Inflammatory macrophage treated with lipopolysaccharide for 1 hour (primary cell): ENCODE data around the gene EHBP1.

Source experiments
- DNase-seq, 2 donors: peaks; one replicate each; pipeline ENCODE4 v3.0.0-alpha.2; 2020 to 2022

Gene EHBP1

DNA sequence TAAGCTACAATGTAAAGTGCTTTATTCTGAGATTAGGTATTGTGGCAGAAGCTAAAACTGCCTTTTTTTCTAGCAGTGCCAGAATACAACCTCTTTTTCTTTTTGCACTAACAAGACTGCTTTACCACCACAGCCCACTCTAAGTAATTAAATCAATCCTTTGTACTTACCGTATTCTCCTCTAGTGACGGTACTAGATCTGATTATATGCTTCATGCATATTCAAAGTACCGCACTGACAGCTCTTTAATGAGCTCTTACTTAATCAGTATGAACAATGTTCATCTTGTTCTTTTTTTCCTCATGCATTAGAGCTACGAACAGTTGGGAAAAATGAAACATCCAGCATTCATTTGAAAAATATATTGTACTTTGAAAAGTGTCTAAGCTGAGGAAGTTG, 329.0 kb downstream of the EHBP1 start:
- DNase-seq: no peak

GRCh38 chr2:63035169-63035568, 329.7 kb downstream of the EHBP1 start:
- no peak for DNase-seq

DNA sequence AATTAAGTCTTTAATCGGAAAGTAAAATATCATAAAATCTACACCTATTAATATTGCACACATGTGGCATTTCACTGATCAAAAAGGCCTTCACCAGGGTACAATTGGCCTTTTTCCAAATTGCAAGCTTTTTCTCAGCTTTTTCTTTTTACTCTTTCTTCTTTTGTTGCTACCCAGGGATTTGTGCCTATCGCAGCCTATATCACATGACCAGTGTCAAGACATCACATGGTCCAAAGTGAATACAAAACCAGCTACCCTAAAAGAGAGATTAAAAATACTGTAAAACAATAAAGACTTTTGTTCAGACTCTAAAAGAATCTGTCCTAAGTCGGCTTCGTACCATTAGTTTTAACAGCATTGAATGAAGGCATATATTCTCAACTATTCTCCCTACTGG, 330.1 kb downstream of the EHBP1 start:
- DNase-seq: no peak

DNA sequence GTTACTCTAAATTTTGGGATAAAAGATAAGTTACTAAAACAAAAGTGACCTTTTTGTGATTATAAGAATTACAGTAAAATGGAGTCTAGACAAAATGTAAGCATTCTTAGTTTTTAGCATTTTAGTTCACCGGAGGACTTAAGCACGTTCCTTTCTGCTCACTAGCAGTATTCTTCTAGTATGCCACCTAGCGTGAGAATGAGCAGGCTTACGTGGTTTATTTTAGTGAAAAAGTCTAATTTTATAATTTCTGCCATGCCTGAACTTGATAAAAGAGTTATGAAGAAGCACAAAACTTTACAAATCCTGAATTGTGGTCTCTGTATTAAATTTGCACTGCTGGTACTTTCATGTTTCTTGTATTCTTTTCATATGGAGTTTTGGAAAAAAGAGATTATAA, 332.5 kb downstream of the EHBP1 start:
- DNase-seq: no peak

DNA sequence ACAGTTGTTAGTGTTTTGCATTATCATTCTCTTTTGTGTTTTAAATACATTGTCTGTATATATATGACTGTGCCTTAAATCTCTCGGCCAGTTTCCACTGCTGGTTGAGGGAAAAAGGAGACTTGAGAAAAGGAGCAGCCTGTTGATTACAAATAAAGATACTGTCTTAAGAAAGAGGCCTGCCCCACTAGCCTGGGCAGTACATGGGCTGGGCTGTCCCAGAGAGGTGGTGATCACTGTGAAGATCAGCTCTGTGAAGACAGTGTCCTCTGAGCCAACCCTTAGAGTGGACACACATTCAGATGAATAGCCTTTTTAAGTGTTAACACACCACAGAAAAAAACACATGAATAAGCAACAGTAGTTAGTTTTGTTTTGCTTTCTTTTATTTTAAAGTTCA, 335.1 kb downstream of the EHBP1 start:
- no peak for DNase-seq

DNA sequence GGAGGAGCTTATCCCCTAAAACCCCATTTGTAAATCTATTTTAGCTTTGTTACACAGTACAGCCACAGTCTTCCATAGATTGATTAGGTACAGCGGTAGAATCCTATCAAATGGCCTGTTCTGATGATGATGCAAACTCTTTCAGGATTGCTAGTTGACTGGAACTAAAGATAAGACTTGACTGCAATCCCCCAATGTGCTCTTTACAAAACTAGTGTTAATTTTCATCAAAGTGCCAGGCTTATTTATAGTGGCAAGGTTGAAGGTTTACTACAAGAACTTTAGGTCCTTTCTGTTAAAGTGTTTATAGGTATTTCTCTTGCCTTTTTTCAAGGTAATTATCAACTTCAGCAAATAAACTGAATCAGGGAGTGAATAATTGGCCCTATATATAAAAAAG, 336.1 kb downstream of the EHBP1 start:
- no peak for DNase-seq

- DNase-seq: no peak
Measured at GRCh38 chr2:63044362-63045327, 339.1 kb downstream of the EHBP1 start.

DNA sequence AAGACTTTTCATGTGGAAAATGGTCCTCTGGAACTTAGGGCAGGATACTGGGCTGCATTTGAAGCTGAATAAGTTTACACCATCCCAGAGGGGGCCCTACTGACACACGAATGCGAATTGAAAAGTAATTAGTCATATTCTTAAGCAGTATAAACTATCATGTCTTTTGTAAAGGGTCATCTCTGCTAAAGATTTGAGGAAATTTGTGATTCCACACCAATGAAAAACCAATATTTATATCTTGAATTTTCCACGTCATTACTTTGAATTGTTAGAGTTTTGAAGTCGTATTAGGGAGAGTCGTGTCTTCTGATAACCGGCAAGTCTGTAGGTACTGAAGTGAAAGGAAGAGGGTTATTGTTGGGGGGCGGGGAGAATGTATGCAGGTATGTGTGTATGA, 341.0 kb downstream of the EHBP1 start:
- no peak for DNase-seq

GRCh38 chr2:63046961-63047320, 341.4 kb downstream of the EHBP1 start:
- DNase-seq: no peak

DNA sequence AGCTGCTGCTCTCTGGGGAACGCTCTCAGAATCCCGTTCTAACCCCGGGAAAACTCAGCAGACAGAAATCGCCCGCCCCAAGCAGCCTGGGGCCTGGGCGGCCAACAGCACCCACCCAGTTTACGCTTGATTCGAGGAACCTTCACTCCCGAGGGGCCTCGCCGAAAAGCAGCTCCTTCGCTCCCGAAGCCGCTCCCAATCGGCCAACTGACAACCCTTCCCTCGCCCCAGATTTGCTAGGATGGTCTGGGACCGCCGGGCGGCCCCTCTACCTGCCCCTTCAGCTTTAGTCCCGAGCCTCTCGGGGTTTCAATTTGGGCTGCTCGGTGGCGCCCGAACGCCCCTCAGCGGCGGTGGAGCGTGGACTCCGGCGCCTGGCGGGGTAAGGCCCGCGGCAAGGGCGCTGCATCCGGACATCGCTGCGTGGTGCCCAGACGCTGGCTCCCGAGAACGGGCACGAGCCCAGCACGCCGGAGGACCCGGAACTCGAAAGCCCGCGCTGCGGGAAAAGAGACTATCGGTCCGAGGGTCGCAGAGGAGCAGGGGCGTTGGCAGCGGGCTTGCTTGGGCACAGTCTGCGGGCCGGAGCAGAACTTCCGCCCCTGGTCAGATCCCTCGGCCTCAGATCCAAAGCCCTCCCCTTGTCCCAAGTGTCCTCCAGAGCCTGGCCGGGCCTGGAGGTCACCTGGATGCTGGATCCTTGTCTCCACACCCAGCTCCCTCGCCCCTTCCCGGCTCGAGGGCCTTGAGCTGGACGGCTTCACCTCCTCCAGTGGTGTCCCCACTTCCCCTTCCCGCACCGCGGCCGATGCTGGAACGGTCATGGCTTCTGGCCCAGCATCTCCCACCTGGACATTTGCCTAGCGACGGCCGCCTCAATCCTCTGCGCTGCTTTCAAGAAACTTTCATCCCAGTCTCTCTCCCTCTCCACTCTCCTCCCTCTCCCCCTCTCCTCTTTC, 342.1 kb downstream of the EHBP1 start:
- DNase-seq: no peak

GRCh38 chr2:63048367-63049171, 343.1 kb downstream of the EHBP1 start:
- no peak for DNase-seq

- DNase-seq: no peak
Measured at GRCh38 chr2:63049211-63049969, 343.9 kb downstream of the EHBP1 start.

DNA sequence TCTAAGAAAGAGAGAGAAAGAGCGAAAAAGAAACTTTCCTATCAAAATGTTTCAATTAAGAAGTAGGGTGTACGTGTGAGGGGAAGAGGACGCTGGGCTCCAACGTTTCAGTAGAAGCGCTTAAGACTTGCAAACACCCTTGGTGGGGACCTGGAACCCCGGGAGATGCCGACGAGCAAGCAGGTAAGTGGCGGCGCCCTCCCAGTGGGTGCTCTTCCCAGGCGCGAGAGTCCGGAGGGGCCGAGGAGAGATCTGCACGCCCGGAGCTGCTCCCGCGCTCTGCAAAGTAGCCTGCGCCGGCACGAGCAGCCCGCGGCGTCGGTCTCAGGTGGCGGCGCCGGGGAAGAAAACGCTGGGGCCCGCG, 344.4 kb downstream of the EHBP1 start:
- no peak for DNase-seq

- no peak for DNase-seq
Measured at GRCh38 chr2:63050334-63051041, 345.0 kb downstream of the EHBP1 start, which contains the start of gene OTX1. Gene OTX1, plus strand, starts transcription at chr2:63050830. Its CDS starts 2,161 bp downstream, at chr2:63052991.

DNA sequence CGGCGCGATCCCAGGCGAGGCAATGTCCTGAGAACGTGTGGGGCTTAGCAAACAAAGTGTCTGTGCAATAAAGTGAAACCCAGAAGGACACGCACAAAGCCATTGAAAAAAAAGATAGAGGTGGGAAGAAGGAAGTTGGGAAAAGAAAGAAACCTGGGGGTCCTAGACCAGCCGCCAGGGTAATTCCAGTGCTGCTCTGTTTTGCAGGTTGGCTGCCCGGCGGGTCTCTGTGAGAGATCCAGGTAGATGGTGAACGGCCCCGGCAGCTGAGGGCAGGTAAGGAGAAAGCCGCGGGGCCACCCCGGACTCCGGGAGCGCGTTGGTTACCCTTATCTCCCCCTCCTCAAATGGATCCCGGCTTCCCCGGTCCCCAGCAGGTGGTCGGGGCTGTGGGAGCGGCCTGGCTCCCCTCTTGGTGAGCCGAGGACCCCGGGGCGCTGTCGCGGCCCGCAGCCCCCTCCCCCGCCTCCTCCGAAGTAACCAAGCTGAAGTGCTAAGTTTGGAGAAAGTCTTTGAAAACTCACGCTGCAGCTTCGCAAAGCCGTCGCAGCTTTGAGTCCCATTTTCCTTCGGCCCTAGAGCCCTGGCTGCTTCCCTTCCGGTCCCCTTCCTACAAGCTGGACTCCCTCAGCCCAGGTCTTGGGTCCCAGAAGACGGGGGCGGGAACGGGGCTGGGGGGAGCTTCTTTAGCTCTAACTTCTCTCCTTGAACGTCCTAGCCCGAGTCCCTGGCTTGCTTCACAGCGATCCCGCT, 345.7 kb downstream of the EHBP1 start:
- DNase-seq: no peak

GRCh38 chr2:63051795-63052333, 346.4 kb downstream of the EHBP1 start:
- no peak for DNase-seq

DNA sequence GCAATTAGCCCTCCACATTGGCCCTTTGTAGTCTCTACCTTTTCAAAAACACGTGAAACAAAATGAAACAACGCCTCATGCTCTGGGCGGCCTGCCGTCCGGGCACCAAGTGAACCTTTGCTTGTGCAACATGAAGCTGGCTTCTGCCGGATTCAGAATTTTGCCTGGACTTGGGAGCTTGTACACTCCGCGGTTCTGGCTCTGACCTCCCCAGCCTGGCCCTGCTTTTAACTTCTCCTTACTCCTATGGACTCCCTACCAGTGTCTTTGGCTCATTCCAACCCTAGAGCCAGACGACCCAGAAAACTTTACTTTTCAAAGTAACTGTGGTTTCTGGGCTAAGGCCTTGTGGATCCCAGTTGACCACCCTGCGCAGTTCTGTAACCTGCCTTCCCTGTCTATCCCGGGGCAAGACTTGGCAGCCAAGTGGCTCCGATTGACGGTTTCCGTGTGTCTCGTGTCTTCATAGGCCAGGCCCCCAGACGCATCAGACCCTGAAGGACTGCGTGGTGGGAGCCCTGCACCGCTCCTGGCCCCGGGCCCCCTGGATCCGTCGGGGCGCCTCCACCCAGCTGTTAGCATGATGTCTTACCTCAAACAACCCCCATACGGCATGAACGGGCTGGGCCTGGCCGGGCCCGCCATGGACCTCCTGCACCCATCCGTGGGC, 347.0 kb downstream of the EHBP1 start:
- no peak for DNase-seq

DNA sequence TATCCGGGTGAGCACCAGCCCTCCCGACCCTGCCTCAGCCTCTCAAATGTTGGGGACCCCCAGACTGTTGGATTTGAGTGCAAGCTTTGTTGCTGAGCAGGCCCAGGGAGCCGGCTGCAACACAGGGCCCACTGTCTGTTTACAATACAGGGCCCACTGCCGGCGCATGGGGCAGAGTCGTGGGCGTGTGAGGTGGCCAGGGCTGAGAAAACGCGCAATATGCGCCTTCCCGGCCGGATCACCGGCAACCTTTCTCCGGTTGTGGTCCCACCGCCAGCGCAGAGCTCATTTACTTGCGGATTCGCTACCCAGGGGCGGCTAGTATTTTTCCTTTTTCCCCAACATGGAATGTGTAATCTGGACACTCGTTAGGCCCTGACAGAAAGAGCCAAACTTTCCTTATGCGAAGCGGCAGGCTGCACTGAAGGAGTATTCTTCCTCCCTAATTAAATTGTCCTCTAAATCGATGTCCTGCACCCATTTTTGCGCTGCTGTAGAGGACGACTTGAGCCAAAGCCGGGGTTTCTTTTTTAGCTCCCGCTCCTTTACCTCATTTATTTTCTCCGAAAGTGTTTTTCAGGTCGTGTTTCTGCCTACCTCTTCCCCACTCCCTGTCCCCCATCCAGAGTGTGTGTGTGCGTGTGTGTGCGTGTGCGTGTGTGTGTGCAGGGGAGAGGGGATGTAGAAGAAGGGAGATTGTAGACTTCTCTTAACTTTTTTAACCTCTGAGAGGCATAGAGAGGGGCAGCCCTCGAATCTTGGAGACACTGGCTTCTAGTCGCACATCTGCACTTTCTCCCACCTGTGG, 347.8 kb downstream of the EHBP1 start:
- DNase-seq: no peak
